Fibroblast of skin of left biceps (primary cell): ENCODE results near the gene ZSCAN12.

ENCODE experiments used
- DNase-seq, 2 experiments: peaks; one replicate each; pipeline ENCODE4 v3.0.0-alpha.2; 2013; ENCODE audit warnings: low read depth in 2 of 2

The ZSCAN12 gene

DNA sequence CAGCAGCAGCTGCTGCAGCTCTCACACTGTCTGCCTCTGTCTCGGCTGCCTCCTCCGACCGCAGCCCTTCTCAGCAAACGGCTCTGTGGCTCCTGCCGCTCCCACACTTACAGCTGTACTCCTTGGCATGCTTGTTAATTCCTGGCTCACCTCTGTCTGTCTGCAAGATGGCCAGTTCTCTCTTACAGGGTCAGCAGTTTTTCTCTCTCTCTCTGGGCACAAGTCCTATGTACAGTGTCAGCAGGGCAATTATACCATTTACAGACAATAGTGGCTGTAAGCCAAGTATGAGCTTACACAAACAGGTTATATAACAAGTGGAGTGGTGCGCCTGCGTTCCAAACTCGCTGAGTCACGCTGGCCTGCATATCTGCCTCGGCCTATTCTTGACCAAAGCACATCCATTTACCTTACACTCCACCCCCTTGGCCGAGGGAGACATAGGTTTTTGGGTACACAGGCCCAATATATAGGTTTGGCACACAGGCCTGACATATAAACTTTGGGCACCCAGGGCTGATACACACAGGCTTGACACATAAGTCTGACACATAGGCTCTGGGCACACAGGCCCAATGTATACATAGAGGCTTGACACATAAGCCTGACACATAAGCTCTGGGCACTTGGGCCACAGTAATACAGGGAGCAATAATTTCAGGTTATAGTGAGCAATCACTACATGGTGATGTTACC, 45.4 kb downstream of the ZSCAN12 start:
- no peak for DNase-seq

DNA sequence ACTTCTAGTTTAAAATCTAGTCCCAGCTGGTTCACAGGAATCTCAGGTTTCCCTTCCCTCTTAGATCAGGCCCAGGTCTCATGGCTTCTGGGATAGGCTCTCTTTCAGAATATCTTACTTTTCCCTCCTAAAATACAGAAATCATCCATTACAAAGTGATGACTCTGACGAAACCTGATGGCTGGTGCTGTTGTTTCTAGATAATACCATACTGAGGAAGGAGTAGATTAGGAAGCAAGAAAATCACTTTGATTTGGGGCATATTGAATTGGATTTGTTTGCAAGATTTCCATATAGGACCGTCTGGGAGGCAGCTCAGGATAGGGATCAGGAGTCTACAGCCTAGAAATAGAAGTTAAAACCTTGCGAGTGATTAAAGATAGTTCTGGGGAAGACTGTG, 46.2 kb downstream of the ZSCAN12 start:
- DNase-seq, result no peak

DNA sequence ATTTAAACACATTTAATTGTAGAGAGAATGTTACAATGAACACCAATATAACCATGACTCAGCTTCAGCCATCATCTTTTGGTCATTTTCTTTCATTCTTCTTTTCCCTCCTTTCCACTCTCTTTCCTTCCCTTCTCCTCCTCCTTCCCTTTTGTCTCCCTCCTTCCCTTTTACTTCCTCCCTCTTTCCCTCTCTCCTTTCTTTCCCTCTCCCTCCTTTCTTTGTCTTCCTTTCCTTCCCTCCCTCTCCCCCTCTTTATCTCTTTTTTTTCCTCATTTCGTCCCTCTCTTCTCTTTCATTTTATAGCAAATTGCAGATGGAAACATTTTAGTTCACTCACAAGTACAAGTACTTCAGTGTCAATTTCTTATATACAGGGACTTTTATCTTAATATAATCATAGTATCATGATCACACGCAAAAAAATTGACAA, 48.0 kb downstream of the ZSCAN12 start:
- DNase-seq, result no peak

DNA sequence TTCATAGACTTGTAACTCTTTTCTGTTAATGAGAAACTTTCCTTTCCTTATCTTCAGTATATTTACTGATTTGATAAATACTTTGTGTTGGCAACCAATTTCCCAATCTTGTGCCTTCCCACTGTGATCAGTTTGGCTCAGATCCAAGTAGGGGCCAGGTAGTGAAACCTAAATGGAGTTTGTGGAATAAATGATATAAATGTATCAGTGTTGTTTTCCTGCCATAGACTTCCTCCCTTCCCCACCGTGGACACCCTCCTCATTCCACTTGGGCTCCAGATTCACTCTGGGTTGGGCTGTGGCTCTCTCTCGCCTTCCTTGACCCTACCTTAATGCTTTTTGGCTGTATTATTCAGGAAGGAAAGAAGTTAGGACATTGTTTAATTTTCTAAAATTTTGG, 48.5 kb downstream of the ZSCAN12 start:
- DNase-seq, result no peak

DNA sequence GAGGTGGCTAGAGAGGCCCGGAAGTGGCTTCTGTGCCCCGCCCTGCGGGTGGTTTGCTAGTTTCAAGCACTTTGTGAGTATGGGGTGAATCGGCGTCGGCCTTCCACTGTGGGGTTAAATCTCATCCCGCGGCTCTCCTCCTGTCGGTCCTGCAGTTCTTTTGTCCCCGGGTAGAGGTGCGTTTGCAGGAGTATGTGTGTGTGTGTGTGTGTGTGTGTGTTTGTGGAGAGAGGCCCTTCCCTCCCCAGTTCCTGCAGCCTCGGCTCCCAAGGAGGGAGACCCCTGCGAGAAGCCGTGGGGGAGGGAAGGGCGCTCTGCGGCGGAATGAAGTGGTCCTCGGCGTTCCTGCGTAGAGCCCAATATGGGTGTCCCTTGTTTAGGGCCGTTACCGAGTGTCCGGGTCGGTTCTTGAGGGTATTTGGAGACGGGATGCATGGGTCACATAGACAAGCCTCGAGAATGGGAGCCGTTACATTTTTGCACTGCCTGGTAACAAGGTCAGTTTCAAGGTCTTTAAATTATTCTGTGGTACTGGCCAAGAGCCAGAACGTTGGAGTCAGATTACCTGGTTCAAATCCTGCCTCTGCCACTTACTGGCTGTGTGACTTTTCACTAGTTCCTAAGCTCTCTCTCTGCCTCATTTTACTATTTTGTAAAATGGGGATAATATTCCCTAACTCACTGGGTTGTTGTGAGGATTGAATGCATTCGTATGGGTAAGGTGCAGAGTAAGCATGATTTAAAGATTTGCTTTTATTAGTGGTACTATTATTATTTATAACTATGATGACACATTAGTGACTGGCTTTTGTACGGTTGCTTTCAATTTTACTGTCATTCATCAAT, 49.4 kb downstream of the ZSCAN12 start, which contains the start of gene ZKSCAN3:
Gene ZKSCAN3 (plus strand): TSS at position 56 of the 846 bp plus-strand sequence. CDS start 9,640 bp downstream, outside the sequence.
- DNase-seq, result peak; percentile 30 to 32

DNA sequence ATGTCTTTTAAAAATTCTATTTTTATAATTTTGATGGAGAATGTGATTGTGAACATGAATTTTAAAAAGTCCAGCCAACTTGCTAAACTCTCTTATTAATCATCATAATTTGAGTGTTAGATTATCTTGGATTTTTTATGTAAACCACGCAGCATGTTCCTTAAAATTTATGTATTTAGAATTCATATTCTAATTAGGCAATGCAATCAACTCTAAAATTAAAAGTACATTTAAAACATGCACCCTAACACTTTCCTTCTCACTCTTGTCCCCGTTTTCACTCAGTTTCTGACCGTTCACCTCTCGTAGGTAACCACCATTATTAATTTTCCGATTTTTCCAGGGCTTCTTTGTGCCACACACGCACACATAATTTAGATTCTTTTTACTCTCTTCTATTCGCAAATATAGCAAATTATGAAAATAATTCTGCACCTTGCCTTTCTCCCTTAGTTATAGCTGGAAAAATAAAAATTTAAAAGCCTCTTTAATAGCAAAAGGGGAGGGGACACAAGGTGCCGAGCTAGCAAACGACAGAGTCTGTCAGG, 50.1 kb downstream of the ZSCAN12 start:
- no peak for DNase-seq

DNA sequence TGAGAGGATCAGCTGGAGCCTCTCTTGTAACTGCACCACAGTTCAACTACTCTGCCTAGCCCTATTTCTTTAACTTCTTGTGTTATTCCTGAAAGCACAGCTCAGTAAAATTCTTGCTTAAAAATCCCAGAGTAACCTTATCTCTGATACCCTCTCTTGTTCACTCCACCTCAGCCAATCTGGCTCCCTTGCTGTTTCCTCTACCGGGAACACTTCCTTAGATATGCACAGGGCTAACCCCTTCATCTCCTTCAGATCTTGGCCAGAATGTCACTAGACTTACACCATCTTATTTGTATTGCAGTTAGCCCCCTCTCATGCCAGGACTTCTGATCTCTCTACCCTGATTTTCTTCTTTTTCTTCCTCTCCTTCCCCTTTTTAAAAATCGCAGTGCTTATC, 52.4 kb downstream of the ZSCAN12 start:
- no peak for DNase-seq

DNA sequence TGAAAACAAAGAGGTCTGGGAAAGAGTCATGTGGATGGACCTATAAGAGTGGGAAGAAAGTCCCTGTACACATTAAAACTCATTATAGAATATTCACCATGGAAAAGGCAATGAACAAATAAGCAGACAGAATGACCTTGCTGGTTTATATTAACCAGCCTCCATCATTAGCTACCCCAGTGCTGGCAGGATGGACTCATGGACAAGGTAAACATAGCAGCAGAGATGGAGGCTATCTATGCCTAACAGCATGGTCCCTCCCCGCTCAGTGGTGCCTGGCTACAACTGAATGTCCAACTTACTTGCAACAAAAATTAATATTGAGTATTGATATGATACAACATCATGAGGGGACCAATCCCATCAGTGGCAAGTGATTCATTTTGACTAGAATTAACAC, 54.3 kb downstream of the ZSCAN12 start:
- no peak for DNase-seq

DNA sequence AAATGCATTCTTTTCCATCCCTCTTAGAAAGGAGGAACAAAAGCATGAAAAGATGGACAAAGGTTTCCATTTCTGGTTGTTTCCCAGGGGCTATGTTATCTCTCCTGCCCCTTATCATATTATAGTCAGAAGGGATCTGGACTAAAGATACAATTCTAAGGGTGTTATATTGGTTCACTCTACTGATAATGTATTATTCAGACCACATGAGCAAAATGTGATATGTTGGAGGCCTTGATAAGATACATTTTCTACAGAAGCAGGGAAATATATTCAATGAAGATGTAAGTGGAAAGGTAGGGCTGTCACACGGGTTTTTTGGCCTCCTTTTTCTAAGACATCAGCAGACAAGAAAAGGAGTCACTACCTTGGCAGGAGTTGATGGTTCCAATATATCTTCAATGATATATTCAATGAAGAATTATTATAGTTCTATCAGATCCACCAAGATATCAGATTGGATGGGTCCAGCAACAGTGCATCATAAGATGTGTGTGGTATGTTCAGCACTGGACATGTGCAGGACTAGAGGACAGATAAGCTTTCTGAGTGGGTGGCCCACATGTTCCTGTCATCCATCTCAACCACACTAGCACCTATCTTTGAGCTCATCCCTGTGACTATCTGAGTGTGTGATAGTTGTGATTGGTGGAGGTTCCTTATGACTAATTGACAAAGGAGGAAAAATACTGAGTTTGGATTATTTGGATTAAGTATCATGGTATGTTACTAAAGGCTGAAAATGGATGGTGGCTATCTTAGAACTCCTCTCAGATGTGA, 55.5 kb downstream of the ZSCAN12 start:
- DNase-seq, result no peak

DNA sequence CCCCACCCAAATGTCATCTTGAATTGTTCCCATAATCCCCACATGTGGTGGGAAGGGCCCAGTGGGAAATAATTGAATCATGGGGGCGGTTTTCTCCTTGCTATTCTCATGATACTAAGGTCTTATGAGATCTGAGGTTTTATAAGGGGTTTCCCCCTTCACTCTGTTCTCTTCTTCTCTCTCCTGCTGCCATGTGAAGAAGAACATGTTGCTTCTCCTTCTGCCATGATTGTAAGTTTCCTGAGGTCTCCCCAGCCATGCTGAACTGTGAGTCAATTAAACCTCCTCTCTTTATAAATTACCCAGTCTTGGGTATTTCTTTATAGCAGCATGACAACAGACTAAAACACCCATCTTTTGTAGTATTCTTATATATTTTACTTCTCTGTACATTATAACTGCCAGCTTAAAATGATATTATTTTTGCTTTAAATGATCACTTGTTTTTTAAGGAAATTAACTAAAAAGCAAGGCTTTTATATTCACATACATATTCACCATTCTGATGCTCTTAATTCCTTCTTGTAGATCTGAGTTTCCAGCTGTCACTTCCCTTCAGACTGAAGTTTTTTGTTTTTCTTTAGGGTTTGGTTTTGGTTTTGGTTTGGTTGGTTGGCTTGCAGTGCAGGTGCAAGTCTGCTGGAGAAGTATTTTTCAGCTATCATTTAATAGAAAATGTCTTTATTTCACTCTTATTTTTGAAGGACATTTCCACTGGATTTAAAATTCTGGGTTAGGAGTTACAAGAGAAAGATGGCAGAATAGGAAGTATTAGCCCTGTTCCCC, 59.0 kb downstream of the ZSCAN12 start:
- DNase-seq, result no peak

DNA sequence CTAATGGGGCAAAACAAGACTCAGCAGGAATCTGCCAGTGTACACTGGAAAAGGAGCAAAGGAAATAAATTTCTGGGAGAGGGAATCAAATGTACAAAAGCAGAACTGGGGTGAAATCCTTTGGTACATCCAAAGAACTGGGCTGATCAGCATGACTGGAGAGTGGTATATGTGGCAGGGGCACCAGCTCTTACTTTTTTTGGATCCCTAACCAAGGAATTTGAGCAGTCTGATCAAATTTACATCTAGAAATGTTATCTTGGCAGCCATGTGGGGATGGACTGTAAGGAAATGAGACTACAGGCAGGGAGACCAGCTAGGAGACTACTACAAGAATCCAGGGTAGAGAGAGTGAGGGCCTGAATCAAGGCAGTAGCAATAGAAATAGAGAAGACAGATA, 62.4 kb downstream of the ZSCAN12 start:
- no peak for DNase-seq

DNA sequence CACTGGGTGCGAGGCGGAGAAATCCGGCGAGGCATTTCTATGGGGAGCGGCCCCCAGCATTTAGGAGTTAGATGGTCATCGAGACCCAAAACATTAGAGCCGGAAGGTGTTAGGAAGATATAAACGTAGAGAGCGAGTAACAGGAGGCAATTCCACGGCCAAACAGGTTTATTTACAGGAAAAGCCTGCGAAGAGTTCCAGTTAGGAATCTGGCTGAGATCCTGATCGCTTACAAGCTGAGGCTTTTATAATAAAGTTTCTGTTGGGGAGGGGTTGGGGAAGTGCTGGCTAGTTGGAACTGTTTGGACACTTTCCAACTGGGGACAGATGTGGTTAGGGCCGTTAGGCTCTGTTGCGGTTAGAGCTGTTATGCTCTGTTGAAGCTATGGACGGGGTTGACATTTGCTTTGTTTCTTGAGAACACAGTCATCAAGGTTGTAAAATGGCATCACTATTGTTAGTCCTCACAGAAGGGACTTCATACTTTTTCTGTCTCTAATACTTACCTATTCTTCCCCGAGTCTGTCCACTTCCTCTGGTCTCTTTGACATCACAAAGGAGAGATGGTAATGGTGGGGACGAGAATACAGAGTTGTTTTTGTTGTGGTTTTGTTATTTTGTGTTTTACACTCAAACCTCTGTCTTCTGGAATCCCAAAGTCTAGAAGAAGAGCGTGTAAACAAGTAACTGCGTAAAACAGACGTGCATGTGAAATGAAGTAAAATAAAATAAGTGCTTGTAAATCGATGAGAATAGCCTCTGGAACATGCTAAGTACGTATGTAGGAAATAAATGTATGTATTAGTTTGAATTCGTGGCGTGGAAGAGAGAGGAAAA, 63.0 kb downstream of the ZSCAN12 start:
- DNase-seq, result no peak

DNA sequence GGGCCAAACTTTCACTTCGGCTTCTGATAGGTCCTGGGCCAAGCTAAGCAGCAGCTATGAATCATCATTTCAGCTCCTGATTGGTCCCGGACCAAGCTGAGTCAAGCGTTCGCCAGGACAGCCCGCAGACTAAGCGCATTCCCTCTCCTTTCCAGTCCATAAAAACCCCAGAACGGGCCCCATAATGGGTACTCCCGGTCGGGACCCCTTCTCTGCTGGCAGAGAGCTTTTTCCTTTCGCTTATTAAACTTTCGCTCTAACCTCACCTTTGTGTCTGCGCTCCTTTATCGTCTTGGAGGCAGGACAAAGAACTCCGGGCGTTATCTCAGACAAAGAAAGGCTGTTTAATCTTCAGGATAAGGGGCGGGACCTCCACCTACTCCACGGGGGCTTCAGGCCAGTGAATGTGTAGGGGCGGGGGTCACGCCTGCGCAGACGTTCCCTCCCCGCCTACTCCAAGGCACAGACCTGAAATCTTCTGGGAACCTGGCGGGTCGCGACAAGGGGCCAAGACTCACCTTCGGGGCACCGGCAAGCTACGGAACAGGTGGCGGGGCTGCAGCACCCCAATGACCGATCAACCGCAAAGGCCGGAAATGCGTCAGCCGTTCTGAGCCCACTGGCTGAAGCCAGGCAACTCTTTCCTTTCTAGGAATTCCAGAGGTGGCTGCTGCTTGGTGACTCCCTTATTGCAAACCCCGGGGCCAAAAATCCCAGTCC, 63.8 kb downstream of the ZSCAN12 start, which contains the start of gene ZSCAN31:
Gene ZSCAN31 (minus strand): TSS at position 585 of the 720 bp plus-strand sequence. CDS start 6,465 bp downstream, outside the sequence.
- DNase-seq, result peak; percentile 96 to 97

DNA sequence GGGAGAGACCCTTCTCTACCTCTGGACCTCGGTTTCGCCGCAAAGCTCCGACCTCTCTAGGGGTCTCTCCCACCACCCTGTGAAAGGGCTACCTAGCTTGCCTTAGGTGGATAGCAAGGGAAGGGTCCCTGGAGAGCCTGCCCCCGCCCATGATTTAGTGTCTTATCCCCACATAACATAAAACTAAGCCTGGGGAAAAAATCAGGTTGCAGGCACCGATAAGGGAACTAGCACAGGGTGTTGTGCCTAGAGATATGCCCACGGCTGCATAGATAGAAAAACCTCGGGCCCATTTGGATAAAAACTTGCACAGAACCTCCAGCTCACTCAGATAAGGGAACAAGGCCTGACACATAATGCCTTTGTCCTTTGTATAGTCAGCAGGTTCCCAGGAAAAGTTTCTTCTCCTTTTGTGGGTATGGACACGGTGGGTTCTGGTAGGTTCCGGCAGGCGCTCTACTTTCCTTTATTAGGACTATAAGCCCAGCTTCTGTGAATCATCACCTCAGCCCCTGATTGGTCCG, 64.4 kb downstream of the ZSCAN12 start:
- DNase-seq, result no peak

DNA sequence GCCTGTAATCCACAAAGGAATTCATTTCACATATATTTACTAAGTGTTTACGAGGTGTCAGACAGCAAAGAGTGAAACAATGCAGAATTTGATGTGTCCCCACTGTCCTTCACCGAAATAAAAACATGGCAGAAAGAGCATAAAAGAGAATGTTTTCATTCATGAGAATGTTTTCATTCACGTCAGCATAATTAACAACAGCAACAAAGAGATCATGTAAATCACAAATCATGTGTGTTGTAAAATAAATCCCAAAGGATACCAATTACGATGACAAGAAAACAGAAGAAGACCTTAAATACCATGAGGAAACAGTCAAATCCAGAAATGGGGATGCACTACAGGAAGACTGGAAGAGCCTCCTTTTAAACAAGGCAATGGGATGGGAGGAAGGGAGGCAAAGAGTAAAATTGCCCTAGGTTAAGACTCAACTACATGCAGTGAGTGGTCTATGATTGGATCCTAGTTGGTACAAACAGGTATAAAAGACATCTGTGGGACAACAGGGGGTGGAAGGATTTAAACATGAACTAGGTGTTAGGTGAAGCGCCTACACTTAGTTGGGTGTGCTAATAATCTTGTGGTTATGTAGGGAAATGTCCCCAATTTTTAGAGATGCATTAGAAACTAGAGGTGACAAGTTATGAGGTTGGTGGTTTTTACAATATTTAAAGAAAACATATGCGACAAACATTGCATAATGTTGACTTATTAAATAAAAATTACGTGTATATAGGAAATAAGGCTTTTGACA, 65.1 kb downstream of the ZSCAN12 start:
- DNase-seq, result no peak

DNA sequence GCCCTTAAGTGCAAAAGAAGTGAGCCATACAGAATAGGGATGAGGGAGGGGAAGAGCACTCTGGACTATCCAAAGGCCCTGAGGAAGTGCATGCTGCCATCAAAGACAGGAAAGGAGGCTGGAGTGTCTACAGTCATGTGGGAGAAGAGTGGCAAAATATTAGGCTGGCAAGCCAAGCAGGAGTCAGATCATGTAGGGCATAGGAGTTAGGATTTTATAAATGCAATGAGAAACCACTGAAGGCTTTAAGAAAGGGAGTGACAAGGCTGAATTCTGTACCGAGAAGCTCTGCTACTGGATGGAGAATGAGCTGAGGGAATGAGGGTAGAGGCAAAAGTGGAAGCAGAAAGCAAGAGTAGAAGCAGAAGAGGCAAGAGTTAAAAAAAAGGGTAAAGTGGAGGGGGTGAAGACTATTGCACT, 65.9 kb downstream of the ZSCAN12 start:
- DNase-seq, result no peak

DNA sequence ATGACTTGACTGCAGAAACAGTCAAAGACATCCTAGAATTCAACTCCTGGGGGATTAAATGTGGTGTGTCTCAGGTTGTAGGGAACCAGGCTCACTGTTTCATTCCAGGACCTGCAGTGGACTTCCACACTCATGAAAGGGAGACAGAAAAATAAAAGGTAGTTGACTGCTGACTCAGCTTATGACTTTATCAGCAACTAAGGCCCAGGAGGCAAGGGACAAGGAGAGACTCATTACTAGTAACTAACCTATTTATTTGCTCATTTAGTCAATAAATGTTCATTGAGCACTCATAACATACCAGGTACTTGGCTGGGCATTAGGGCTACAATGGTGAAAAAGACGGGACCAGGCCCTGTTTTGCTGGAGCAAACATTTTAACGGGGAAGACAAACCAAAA, 66.5 kb downstream of the ZSCAN12 start:
- no peak for DNase-seq

DNA sequence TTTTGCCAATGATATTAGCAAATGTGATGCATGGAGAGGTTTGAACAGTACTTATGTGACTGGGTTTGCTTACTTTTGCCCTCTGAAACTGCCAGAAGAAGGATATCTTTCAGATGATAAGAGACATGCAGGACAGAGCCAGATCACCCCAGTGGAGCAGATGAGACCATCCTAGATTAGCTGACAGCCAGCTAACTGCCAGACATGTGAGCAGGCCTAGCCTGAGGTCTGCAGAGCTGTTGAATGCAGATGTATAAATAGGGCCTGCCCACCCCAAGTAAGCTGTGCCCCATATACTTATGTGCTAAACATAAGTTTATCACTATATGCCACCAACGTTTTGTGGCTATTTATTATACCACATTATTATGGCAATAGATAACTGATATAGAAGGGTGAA, 69.5 kb downstream of the ZSCAN12 start:
- no peak for DNase-seq
